PC-9 (cell line): Measurements from ENCODE around the gene PMAIP1. TPM values are rescaled to one million over a fixed set of nuclear protein-coding genes. Genes with fewer than 3 reads are reported as not detected.
"Not testable (repeated sequence)": the region's sequence is repeated elsewhere in the genome, so short reads cannot be mapped to it uniquely, and the experiment has no call there.

Experiments
- BruUV-seq: library from RNA; stranded (reverse); fragments of 400-500 nt; replicated peaks from 2 replicates; lab custom pipeline; 2021; lab: Mats Ljungman, UMichigan
- CTCF ChIA-PET: fragments of 300-600 bp; sonication (Branson Sonifier 250); formaldehyde crosslinking; loops from one replicate; lab custom pipeline; 2022; ENCODE audit warnings: antibody characterized with exemption; lab: Charles Lee
- POLR2A ChIA-PET: fragments of 300-600 bp; sonication (Branson Sonifier 250); formaldehyde crosslinking; loops from one replicate; lab custom pipeline; 2022; ENCODE audit warnings: antibody characterized with exemption; ENCODE audit not compliant: unreplicated experiment; lab: Charles Lee
- DNase-seq, 2 experiments: peaks; one replicate each; pipeline versions ENCODE4 v3.0.0 to v3.0.0-alpha.2; 2015 to 2022; ENCODE audit warnings: mixed read lengths in 1 of 2
- H2AFZ ChIP-seq: fragments of 200-600 bp; sonication (generic); 2 replicates; pipeline ENCODE4 v1.8.1; 2017; ENCODE audit warnings: antibody characterized with exemption
- H3F3A ChIP-seq: fragments of 200-600 bp; sonication (generic); 2 replicates; pipeline ENCODE4 v1.8.1; 2017; ENCODE audit warnings: antibody characterized with exemption, mild to moderate bottlenecking, low read depth; ENCODE audit not compliant: insufficient read depth
- H3K27ac ChIP-seq: fragments of 200-600 bp; sonication (generic); 2 replicates; pipeline ENCODE4 v1.6.1; 2016; ENCODE audit warnings: mixed run types
- H3K27me3 ChIP-seq: fragments of 200-600 bp; sonication (generic); 2 replicates; pipeline ENCODE4 v1.6.1; 2016; ENCODE audit warnings: low read depth, mixed run types; ENCODE audit not compliant: insufficient read depth
- H3K36me3 ChIP-seq: fragments of 200-600 bp; sonication (generic); 2 replicates; pipeline ENCODE4 v1.6.1; 2016; ENCODE audit warnings: low read depth, mixed run types
- H3K4me1 ChIP-seq: fragments of 200-600 bp; sonication (generic); replicated peaks from 2 replicates; pipeline ENCODE4 v1.6.1; 2016; ENCODE audit warnings: mixed run types; ENCODE audit not compliant: insufficient read depth
- H3K4me2 ChIP-seq: fragments of 200-600 bp; sonication (generic); 2 replicates; pipeline ENCODE4 v1.6.1; 2017; ENCODE audit warnings: mixed run types
- H3K4me3 ChIP-seq: fragments of 200-600 bp; sonication (generic); 2 replicates; pipeline ENCODE4 v1.6.1; 2016; ENCODE audit warnings: mixed run types
- H3K79me2 ChIP-seq: fragments of 200-600 bp; sonication (generic); 2 replicates; pipeline ENCODE4 v1.6.1; 2017; ENCODE audit warnings: low read depth, mixed run types
- H3K9me2 ChIP-seq: fragments of 200-600 bp; sonication (generic); 2 replicates; pipeline ENCODE4 v1.8.1; 2017; ENCODE audit warnings: mild to moderate bottlenecking; ENCODE audit not compliant: insufficient read depth
- H3K9me3 ChIP-seq: fragments of 200-600 bp; sonication (generic); 2 replicates; pipeline ENCODE4 v1.8.1; 2016; ENCODE audit warnings: low read depth; ENCODE audit not compliant: insufficient read depth
- H4K20me1 ChIP-seq: fragments of 200-600 bp; sonication (generic); 2 replicates; pipeline ENCODE4 v1.8.1; 2017; ENCODE audit not compliant: insufficient read depth
- CTCF ChIP-seq: fragments of 200-600 bp; sonication (generic); conservative IDR thresholded peaks from 2 replicates; pipeline ENCODE4 v1.6.1; 2017; ENCODE audit warnings: mixed run types, antibody characterized with exemption, mild to moderate bottlenecking, moderate library complexity
- EZH2 ChIP-seq: fragments of 200-600 bp; sonication (generic); IDR thresholded peaks from 2 replicates; pipeline ENCODE4 v1.8.0; 2017; ENCODE audit warnings: antibody characterized with exemption, low read depth
- intact Hi-C: fragments of 100-400 bp; cut with micrococcal nuclease; formaldehyde crosslinking; loops from one replicate; pipeline ENCODE4 v1.10.0; 2022; ENCODE audit not compliant: unreplicated experiment
- total RNA-seq: library from RNA; stranded (reverse); gene quantifications from 2 replicates; pipeline ENCODE4 v1.2.3, GENCODE V29; 2021

Gene PMAIP1
- total RNA-seq, 1 experiment from 2014 or later = 16.5 TPM

DNA sequence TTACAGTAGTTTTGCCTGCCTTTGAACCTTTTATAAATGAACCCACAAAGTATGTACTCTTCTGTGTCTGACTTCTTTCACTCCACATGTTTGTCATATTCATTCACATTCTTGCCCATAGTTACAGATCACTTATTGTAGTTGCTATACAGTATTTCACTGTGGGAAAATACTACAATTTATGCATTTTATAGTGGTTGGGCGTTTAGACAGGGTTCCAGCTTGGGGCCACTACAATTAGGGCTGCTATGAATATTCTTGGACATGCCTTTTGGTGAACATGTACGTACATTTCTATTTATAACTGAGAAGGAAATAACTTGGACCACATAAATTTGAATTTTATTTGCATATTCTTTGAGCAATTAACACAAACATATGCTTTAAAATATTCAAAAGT is 15.4 kb upstream of the PMAIP1 start:
- BruUV-seq = no TSS peak
- intact Hi-C loops = loop anchor here (5.0 kb wide), 1 partner anchor 37 kb away; no protein-coding TSS in a partner anchor

DNA sequence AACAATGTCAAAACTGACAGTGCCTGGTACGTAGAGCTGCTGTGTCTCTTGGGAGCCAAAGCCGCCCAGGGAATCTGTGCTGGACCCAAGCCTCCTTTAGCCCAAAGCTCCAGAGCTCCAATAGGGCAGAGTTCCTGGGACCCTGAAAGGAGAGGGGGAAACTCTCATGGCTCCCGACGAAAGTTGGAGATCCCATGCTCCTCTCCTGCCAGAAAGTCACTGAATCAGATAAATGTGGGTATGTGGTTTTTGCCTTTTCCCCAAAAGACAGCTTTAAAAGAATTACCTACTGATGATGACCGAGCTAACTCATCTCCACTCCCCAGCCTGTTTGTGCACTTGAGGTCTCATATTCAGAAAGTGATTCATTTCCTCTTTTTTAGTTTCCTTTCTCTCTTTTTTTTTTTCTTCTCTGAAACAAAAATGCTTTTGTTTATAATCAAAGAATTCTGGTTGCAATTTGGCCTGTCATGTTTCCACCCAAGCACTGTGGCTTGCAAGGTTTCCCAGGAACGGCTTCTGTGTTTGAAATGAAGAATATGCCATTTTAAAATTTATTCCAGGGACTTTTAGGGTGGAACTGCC is 14.1 kb upstream of the PMAIP1 start:
- TSS peak; percentile 84 for BruUV-seq
- no peaks in the 10 kb centered on the region; the same call in 1 of the 2 replicates for H3K9me3 ChIP-seq
- no peaks in the 10 kb centered on the region for H3K27me3 ChIP-seq
- ChIA-PET POLR2A (no interaction called here), CTCF (interaction anchor here (0.7 kb wide), 1 partner anchor 423 kb away, joined by 5 read pairs; no protein-coding TSS in a partner anchor)
- TF ChIP-seq CTCF (no peak), EZH2 (no peak)
- H3K4me1 ChIP-seq = peaks cover 49% of the 10 kb centered on the region
- no peaks in the 10 kb centered on the region for H3K9me2 ChIP-seq
- peaks cover 46% of the 10 kb centered on the region for H3F3A ChIP-seq
- H4K20me1 ChIP-seq = no peaks in the 10 kb centered on the region
- H3K36me3 ChIP-seq = no peaks in the 10 kb centered on the region
- H3K4me2 ChIP-seq = peak overlapping the region; percentile 64
- H3K79me2 ChIP-seq = no peaks in the 10 kb centered on the region
- intact Hi-C loops = no loop called here
- peak in 1 of 2 experiments; percentile 57 for DNase-seq
- H2AFZ ChIP-seq = 0 out of 2 replicates have a peak overlapping the region, but pooled peaks have one; percentile 62
- peak overlapping the region; percentile 84 for H3K27ac ChIP-seq
- H3K4me3 ChIP-seq = peak overlapping the region; percentile 18; the same call in 1 of the 2 replicates

More for the DNA sequence above, 15.4 kb upstream of the PMAIP1 start:
- Histone ChIP-seq H3F3A (peaks cover 50% of the 10 kb centered on the region), H3K9me2 (no peaks in the 10 kb centered on the region), H3K4me3 (no peak overlapping the region), H3K79me2 (no peaks in the 10 kb centered on the region), H3K27me3 (no peaks in the 10 kb centered on the region), H3K4me1 (peaks cover 52% of the 10 kb centered on the region), H3K27ac (no peak overlapping the region), H3K9me3 (no peaks in the 10 kb centered on the region; the same call in 1 of the 2 replicates), H3K36me3 (no peaks in the 10 kb centered on the region), H4K20me1 (no peaks in the 10 kb centered on the region), H3K4me2 (no peak overlapping the region), H2AFZ (no peak overlapping the region)
- POLR2A ChIA-PET = interaction anchor here (0.6 kb wide), 1 partner anchor 15 kb away, joined by 7 read pairs; no protein-coding TSS in a partner anchor
- CTCF ChIA-PET = no interaction called here
- TF ChIP-seq EZH2 (no peak), CTCF (no peak)
- DNase-seq = no peak

GRCh38 chr18:59886399-59886798 is 13.4 kb upstream of the PMAIP1 start:
- intact Hi-C loops, CTCF ChIA-PET, H3K79me2 ChIP-seq, DNase-seq, POLR2A ChIA-PET, H3K27me3 ChIP-seq, H4K20me1 ChIP-seq, H3K9me3 ChIP-seq, BruUV-seq, H3K4me3 ChIP-seq, H3K36me3 ChIP-seq, H3K9me2 ChIP-seq, H2AFZ ChIP-seq: not testable (repeated sequence)
- H3K4me1 ChIP-seq = peaks cover 41% of the 10 kb centered on the region
- H3K27ac ChIP-seq = peak overlapping the region; percentile 84
- H3K4me2 ChIP-seq = peak overlapping the region; percentile 64
- peaks cover 38% of the 10 kb centered on the region for H3F3A ChIP-seq
